Hepatic stellate cell (primary cell): ENCODE measurements around the gene MTIF2.
"Not testable (repeated sequence)": the region's sequence is repeated elsewhere in the genome, so short reads cannot be mapped to it uniquely, and the experiment has no call there.

Experiments used
- DNase-seq: peaks from one replicate; pipeline ENCODE4 v3.0.0; 2011; ENCODE audit warnings: low spot score

The MTIF2 gene

DNA sequence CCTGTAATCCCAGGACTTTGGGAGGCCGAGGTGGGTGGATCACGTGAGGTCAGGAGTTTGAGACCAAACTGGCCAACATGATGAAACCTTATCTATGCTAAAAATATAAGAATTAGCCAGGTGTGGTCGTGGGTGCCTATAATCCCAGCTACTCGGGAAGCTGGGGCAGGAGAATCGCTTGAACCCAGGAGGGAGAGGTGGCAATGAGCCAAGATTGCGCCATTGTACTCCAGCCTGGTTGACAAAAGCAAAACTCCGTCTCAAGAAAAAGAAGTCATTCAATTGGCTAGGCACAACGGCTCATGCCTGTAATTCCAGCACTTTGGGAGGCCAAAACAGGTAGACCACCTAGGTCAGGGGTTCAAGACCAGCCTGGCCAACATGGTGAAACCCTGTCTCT is 27.4 kb downstream of the MTIF2 start:
- DNase-seq: not testable (repeated sequence)

GRCh38 chr2:55239656-55240222 is 29.3 kb downstream of the MTIF2 start:
- DNase-seq: no peak

- DNase-seq: no peak
Measured at GRCh38 chr2:55236992-55237543, 32.0 kb downstream of the MTIF2 start.

DNA sequence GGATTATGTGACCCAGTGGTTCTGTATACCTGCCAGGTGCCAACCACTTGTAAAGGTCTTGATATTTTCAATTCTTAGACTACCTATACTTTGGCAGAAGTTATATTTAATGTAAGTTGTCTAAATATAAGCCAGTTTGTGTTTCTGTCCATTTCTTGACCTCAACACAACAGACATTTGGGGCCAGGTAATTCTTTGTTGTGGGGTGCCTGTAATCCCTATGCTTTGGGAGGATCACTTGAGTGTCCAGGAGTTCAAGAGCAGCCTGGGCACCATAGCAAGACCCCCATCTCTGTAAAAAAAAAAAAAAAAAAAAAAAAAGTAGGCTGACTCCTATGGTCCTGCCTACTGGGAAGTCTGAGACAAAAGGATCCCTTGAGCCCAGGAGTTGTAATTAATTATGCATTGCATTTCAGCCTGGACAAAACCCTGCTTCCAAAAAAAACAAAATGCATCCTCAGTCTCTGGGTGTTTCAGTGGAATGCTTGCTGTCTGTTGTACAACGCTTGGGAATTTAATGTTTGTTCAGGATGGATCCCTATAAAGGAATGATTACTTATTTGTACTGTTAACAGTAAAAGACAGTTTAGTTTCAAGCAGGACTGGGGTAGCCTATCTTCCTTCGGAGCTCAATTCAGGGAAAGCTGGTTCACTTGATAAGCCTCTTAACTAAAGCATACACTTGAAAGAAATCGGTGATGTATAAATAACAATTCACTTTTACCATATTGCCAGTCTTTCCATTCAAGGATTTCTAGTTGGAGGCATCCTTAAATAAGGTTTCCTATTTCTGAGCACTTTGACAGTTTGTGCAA is 33.1 kb downstream of the MTIF2 start:
- DNase-seq: no peak

DNA sequence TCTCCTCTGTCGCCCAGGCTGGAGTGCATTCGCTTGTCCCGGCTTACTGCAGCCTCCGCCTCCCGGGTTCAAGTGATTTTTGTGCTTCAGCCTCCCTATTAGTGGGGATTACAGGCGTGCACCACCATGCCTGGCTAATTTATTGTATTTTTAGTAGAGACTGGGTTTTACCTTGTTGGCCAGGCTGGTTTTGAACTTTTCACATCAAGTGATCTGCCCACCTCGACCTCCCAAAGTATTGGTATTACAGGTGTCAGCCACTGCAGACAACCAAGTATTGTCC is 35.4 kb downstream of the MTIF2 start:
- DNase-seq: no peak

GRCh38 chr2:55232863-55233657 is 36.0 kb downstream of the MTIF2 start:
- peak; percentile 11 for DNase-seq

GRCh38 chr2:55232084-55232862 is 36.8 kb downstream of the MTIF2 start, which contains the start of the genes CLHC1 and RPS27A:
TSS of gene CLHC1 (minus strand) at chr2:55232293. CDS start at chr2:55222411, 9,882 bp downstream.
TSS of gene RPS27A (plus strand) at chr2:55232688. CDS start at chr2:55232825, 137 bp downstream.
- DNase-seq: peak; percentile 88

DNA sequence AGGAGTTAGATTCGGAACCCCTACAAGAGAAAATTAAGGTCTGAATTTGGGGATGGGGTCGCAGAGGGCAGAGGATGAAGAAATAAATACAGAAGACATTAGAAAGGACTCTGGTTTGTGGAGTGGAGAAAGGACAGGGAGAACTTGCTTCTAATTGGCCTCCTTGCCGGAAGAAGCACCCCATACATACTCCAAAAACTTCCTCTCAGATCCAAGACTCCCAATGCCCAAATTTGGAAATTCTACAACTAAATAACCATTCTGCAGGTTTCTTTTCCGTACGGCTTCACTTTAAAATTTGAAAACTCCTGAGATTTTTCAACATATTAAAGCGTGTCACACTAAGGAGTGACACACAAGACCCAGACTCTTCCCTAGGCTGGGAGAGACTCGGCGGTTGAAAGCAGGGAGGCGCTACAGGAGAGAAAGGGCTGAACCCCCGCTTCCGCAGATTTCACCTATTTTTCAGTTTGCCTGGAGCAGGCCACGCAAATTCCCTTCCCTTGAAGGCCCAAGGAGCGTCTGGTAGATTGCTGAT is 37.4 kb downstream of the MTIF2 start:
- DNase-seq: peak; percentile 54

DNA sequence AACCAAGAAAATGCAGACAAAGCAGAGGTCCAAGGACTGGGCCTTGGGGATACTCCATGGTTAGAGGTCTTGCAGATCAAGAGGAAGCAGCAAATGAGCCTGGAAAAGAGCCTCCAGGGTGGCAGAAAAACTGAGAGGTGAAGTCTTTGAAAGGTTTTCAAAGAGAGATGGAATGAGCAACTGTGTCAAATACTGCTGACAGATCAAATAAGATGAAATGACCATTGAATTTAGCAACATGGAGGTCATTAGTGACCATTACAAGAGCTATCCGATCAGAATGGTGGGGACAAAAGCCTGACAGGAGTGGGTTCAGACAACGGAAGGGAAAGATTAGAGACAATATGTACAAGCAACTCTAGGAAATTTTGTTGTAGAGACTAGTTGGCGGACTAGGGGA is 38.5 kb downstream of the MTIF2 start:
- no peak for DNase-seq

DNA sequence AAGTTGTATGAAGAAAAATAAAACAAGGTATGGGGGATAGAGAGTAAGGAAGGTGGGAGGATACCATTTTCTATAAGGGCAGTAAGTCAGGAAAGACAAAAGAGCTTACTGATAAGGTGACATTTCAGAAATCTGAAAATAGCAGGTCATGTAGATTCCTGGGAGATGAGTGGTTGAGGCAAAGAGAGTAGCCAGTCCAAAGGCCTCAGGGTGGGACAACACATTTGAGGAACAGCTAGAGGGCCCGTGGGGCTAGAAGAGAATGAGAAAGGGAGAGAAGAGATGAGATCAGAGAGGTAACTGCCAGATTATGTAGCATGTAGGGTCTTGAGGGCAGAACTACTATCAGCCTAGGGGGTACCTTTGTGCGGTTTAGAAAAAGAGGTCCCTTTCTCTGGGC is 39.8 kb downstream of the MTIF2 start:
- DNase-seq: no peak

GRCh38 chr2:55228226-55228563 is 40.8 kb downstream of the MTIF2 start:
- no peak for DNase-seq

DNA sequence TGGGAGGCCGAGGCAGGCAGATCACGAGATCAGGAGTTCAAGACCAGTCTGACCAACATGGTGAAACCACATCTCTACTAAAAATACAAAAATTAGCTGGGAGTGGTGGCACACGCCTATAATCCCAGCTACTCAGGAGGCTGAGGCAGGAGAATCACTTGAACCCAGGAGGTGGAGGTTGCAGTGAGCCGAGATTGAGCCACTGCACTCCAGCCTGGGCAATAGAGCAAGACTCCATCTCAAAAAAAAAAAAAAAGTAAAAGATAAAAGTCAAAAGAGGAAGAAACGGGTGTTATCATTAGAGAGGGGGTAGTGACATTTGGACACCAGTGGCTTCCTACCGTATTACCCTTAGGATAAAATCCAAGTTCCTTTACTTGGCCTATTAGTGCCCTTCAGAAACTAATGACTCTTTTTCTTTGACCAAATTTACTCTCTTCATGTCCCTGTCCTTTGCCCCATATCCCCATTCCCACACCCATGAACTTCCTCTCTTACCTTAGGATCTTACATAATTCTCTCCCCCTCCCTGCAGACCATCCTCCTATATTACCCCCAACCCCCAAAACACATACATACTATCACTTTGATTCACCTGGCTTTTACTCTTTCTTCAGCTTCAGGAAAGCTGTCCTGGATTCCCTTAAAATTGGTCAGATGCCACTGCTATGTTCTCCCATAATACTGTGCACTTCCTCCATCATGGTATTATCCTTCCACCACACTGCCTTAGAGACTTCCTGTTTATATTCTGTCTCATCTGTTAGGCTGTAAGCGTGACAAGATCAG is 41.4 kb downstream of the MTIF2 start:
- not testable (repeated sequence) for DNase-seq

DNA sequence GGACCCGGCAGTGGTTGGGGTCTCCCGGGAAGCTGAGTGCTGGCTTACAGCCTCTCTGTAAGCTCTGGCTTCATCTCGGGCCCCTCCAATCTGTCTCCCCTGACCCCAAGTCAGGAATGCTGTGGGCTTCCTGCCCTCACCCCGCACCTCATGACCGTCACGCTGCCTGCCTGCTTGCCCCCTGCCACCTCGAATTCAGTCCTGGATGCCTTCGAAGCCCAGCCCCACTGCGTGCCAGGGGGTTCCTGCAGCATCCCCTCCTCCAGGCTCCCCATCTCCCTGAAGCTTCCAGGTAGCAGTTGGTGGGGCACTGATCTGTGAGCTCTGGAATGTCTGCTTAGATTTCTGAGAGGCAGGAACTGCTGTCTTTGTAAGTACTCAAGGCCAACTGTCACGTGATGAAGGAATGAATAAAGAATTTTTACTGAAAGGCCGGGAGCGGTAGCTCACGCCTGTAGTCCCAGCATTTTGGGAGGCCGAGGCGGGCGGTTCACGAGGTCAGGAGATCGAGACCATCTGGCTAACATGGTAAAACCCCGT is 43.5 kb downstream of the MTIF2 start:
- DNase-seq: no peak

- DNase-seq: no peak
Measured at GRCh38 chr2:55224761-55225261, 44.2 kb downstream of the MTIF2 start.

DNA sequence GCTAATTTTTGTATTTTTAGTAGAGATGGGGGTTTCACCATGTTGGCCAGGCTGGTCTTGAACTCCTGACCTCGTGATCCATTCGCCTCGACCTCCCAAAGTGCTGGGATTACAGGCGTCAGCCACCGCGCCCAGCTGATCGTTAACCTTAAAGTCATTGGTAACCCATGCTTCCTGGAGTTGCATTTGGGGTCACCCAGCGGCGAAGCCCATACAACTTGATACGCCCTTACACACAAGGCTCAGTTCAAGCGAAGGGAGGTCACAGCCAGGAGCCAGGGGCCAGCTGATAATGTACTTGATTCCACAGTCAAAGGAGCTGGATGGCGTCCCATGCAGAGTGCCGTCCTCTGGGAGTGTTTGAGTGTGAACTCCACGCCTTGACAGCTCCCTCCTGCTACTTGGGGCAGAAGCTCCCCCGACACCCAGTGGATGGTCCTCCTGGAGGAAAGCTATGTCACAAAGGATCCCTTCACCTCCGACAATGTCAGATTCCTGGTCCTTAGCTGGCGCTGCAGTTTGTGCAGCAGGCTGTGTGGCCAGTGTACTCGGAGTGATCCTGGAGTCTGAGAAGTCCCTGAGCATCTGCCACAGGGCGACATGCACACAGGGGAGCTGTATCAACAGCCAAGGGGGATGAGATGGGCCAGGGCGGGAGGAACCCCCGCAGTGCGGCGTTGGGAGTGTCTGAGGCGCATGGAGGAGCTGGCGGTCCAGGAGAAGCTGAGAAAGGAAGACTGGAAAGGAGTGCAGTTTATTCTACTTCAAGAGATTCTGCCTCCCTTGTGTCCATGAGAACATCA is 44.9 kb downstream of the MTIF2 start:
- DNase-seq: no peak

- no peak for DNase-seq
Measured at GRCh38 chr2:55213822-55214221, 55.2 kb downstream of the MTIF2 start.

- no peak for DNase-seq
Measured at GRCh38 chr2:55204950-55205349, 64.1 kb downstream of the MTIF2 start.

DNA sequence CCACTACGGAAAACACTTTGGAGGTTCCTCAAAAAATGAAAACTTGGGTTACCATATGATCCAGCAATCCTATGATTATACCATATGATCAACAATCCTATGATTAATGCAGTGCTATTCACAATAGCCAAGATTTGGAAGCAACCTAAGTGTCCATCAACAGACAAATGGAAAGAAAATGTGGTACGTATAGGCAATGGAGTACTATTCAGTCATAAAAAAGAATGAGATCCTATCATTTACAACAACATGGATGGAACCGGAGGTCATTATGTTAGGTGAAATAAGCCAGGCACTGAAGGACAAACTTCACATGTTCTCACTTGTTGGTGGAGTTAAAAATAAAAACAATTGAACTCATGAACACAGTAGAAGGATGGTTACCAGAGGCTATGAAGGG is 64.5 kb downstream of the MTIF2 start:
- DNase-seq: no peak

- DNase-seq: no peak
Measured at GRCh38 chr2:55200416-55200815, 68.6 kb downstream of the MTIF2 start.

DNA sequence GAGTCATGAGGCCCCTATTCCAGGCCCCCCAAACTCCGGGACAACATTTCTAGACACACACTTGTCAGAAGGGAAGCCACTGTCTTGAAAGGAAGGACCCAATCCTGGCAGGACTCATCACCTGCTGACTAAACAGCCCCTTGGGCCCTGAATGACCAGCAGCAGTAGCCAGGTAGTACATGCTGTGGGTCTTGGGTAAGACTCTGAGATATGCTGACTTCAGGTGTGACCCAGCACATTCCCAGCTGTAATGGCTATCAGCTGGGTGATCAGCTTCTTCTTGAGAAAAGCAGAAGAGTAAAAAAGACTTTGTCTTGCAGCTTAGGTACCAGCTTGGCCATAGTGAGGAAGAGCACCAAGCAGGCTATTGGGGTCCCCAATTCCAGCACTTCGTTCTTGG is 72.5 kb downstream of the MTIF2 start:
- DNase-seq: no peak
